Activated naive CD4-positive, alpha-beta T cell treated with anti-CD3 and anti-CD28 coated beads for 36 hours (primary cell): Measurements from ENCODE around the gene AGTPBP1. TPM values are rescaled to one million over a fixed set of nuclear protein-coding genes. Genes with fewer than 3 reads are reported as not detected.

ENCODE experiments used
- CTCF ChIA-PET: fragments of 350-600 bp; sonication (Branson Sonifier 250); formaldehyde crosslinking; loops from one replicate; lab custom pipeline; 2021; ENCODE audit warnings: antibody characterized with exemption; lab: Charles Lee
- DNase-seq: peaks from one replicate; pipeline ENCODE4 v3.0.0-alpha.2; 2020
- H3K27ac Mint-ChIP-seq: one replicate; pipeline ENCODE4 v1.8.0; 2021; ENCODE audit warnings: mild to moderate bottlenecking, mixed read lengths
- H3K27me3 Mint-ChIP-seq: one replicate; pipeline ENCODE4 v1.8.0; 2021; ENCODE audit warnings: low read depth, mixed read lengths
- H3K36me3 Mint-ChIP-seq: one replicate; pipeline ENCODE4 v1.8.0; 2021; ENCODE audit warnings: low read depth, mixed read lengths
- H3K4me1 Mint-ChIP-seq: one replicate; pipeline ENCODE4 v1.8.0; 2021; ENCODE audit warnings: low read depth, mixed read lengths
- H3K4me3 Mint-ChIP-seq: one replicate; pipeline ENCODE4 v1.8.0; 2021; ENCODE audit warnings: mild to moderate bottlenecking, moderate library complexity, mixed read lengths
- H3K9me3 Mint-ChIP-seq: one replicate; pipeline ENCODE4 v1.8.0; 2021; ENCODE audit warnings: mixed read lengths
- intact Hi-C: fragments of 100-400 bp; cut with micrococcal nuclease; formaldehyde crosslinking; loops from one replicate; pipeline ENCODE4 v1.15.1; 2023
- total RNA-seq, 2 experiments: library from RNA; stranded (reverse); gene quantifications; one replicate each; pipeline ENCODE4 v1.2.3, GENCODE V29; 2021

AGTPBP1 gene
- total RNA-seq, 2 experiments from 2014 or later, result 37.6 to 39.0 TPM

GRCh38 chr9:85553475-85553874, 188.3 kb downstream of the AGTPBP1 start:
- intact Hi-C loops, result no loop called here
- no peaks in the 10 kb centered on the region for H3K9me3 Mint-ChIP-seq
- CTCF ChIA-PET, result no interaction called here
- no peak overlapping the region for H3K4me3 Mint-ChIP-seq
- DNase-seq, result no peak
- peaks cover 8% of the 10 kb centered on the region for H3K36me3 Mint-ChIP-seq
- no peaks in the 10 kb centered on the region for H3K27me3 Mint-ChIP-seq
- no peak overlapping the region for H3K27ac Mint-ChIP-seq
- H3K4me1 Mint-ChIP-seq, result peaks cover 4% of the 10 kb centered on the region

DNA sequence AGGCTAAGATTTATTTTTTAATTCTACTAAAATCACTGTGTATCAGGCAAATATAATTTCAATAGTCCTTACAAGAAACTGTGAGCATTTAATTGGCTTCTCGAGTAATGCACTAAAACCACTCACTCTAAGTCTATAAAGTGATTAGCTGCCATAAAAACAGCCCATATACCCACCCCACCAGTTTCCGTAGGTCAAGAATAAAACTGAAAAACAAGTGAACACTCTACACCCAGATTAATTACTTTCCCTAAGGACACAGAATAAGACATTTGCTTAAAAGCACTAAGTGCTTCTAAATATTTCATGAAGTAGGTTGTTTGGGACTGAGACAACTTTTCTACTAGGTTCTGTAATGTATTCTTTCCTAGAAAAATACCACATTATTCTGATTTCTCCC, 194.2 kb downstream of the AGTPBP1 start:
- CTCF ChIA-PET, result no interaction called here
- H3K27ac Mint-ChIP-seq, result no peak overlapping the region
- intact Hi-C loops, result no loop called here

GRCh38 chr9:85543196-85543595, 198.6 kb downstream of the AGTPBP1 start:
- no peaks in the 10 kb centered on the region for H3K27me3 Mint-ChIP-seq
- no peak overlapping the region for H3K27ac Mint-ChIP-seq
- H3K4me1 Mint-ChIP-seq, result peaks cover 6% of the 10 kb centered on the region
- H3K4me3 Mint-ChIP-seq, result no peak overlapping the region
- no peaks in the 10 kb centered on the region for H3K36me3 Mint-ChIP-seq
- no peaks in the 10 kb centered on the region for H3K9me3 Mint-ChIP-seq
- intact Hi-C loops, result no loop called here
- CTCF ChIA-PET, result no interaction called here
- DNase-seq, result no peak

More for the DNA sequence above, 194.2 kb downstream of the AGTPBP1 start:
- DNase-seq, result no peak
- H3K9me3 Mint-ChIP-seq, result no peaks in the 10 kb centered on the region
- H3K36me3 Mint-ChIP-seq, result peaks cover 5% of the 10 kb centered on the region
- H3K4me1 Mint-ChIP-seq, result no peaks in the 10 kb centered on the region
- no peak overlapping the region for H3K4me3 Mint-ChIP-seq
- H3K27me3 Mint-ChIP-seq, result no peaks in the 10 kb centered on the region

DNA sequence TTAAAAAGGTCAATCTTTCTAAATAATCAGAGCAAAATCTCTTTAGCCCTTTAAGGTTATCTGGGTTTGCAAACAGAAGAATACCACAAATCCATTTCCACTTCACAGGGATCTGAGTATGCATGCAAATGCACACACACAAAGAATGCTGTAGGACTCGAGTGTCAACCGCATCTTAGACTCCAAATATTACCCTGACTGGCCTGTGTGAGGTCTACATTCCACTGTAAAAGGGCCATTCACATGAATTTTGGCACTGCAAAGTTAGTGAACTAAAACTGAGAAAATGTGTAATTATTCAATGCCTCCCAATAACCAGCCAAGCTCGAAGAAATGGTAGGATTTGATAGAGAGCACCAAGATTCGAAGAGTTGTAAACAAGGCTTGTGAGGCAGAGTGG, 199.9 kb downstream of the AGTPBP1 start:
- H3K36me3 Mint-ChIP-seq, result no peaks in the 10 kb centered on the region
- no peaks in the 10 kb centered on the region for H3K9me3 Mint-ChIP-seq
- CTCF ChIA-PET, result no interaction called here
- H3K4me3 Mint-ChIP-seq, result no peak overlapping the region
- intact Hi-C loops, result no loop called here
- H3K4me1 Mint-ChIP-seq, result peaks cover 6% of the 10 kb centered on the region
- H3K27me3 Mint-ChIP-seq, result no peaks in the 10 kb centered on the region
- no peak overlapping the region for H3K27ac Mint-ChIP-seq
- DNase-seq, result no peak

DNA sequence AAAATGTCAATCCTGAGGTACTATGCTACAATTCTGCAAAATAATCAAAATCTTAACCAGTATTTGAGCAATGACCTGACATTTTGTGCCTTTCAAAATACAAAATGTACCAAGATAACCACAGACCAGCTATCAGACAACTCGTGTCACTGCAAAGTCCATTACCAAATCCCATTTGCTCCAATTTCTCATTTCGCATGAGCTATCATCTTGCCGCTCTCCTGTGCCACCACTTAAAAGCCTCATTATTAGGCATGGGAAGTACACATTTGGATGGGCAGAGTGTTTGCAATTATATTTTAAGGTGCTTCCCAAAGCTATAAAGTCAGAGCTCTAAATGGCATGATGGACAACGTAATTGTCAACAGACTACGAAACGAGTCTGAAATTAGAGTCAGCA, 205.2 kb downstream of the AGTPBP1 start:
- intact Hi-C loops, result no loop called here
- no peak for DNase-seq
- H3K4me1 Mint-ChIP-seq, result peaks cover 6% of the 10 kb centered on the region
- H3K9me3 Mint-ChIP-seq, result no peaks in the 10 kb centered on the region
- CTCF ChIA-PET, result interaction anchor here (1.3 kb wide), 1 partner anchor 73 kb away, joined by 3 read pairs; no protein-coding TSS in a partner anchor
- no peak overlapping the region for H3K4me3 Mint-ChIP-seq
- H3K36me3 Mint-ChIP-seq, result no peaks in the 10 kb centered on the region
- H3K27ac Mint-ChIP-seq, result no peak overlapping the region
- H3K27me3 Mint-ChIP-seq, result no peaks in the 10 kb centered on the region

- no peak for DNase-seq
- H3K36me3 Mint-ChIP-seq, result no peaks in the 10 kb centered on the region
- H3K4me1 Mint-ChIP-seq, result peaks cover 6% of the 10 kb centered on the region
- no peak overlapping the region for H3K27ac Mint-ChIP-seq
- no peaks in the 10 kb centered on the region for H3K27me3 Mint-ChIP-seq
- intact Hi-C loops, result no loop called here
- no peak overlapping the region for H3K4me3 Mint-ChIP-seq
- CTCF ChIA-PET, result interaction anchor here (1.3 kb wide), 1 partner anchor 74 kb away, joined by 3 read pairs; no protein-coding TSS in a partner anchor
- no peaks in the 10 kb centered on the region for H3K9me3 Mint-ChIP-seq
Measured at GRCh38 chr9:85536076-85536475, 205.7 kb downstream of the AGTPBP1 start.

DNA sequence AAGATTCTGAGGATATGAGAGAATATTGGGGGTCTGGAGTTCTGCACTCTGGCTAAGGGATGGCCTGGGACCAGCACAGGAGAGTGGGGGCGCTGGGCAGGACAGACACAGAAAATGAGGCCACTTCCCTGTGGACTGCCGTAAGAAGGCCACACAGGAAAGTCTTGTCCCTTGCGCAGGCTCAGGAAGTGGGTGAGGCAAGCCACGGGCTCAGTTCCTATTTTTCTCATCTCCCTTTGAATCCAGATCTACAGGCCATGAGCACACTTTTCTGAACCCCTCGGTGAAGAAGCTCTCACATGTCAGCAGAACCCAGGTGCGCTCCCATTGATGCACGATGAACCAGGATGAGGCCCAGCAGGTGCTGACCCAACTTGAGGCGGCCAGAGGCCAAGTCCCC, 207.4 kb downstream of the AGTPBP1 start:
- Mint-ChIP-seq H3K27ac (no peak overlapping the region), H3K9me3 (no peaks in the 10 kb centered on the region), H3K27me3 (no peaks in the 10 kb centered on the region), H3K4me1 (peaks cover 4% of the 10 kb centered on the region), H3K4me3 (no peak overlapping the region), H3K36me3 (no peaks in the 10 kb centered on the region)
- intact Hi-C loops, result no loop called here
- CTCF ChIA-PET, result no interaction called here
- DNase-seq, result no peak

DNA sequence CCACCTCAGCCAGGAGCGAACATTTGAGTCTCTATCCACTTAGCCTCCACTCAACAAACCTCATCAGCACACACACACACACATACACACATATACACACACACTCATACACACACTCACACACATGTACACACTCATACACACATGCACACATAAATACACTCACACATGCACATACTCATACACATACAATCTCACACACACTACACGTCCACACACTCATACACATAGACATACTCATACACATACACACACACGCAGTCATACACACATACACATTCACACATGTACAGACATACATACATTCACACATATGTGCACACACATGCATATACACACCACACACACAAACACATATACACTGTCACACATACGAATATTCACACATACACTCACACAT, 208.2 kb downstream of the AGTPBP1 start:
- Mint-ChIP-seq H3K36me3 (no peaks in the 10 kb centered on the region), H3K4me1 (no peaks in the 10 kb centered on the region), H3K27ac (no peak overlapping the region), H3K27me3 (no peaks in the 10 kb centered on the region), H3K4me3 (no peak overlapping the region), H3K9me3 (no peaks in the 10 kb centered on the region)
- DNase-seq, result no peak
- intact Hi-C loops, result no loop called here
- CTCF ChIA-PET, result no interaction called here

DNA sequence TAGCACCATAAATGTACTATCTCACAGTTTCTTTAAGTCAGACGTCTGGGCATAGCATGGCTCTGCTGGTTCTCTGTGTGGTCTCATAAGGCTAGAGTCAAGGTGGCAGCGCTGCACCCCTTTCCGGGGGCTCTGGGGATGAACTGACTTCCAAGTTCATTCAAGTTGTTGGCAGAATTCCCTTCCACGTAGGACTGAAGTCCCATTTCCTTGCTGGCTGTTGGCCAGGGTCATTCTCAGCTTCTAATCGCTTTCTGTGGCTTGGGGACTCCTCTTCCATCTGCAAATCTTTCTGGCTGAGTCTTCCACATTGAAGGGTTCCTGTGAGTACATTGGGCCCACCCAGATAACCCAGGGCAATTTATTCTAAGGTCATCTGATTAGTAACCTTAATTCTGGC, 211.0 kb downstream of the AGTPBP1 start:
- intact Hi-C loops, result no loop called here
- Mint-ChIP-seq H3K4me3 (no peak overlapping the region), H3K9me3 (no peaks in the 10 kb centered on the region), H3K27me3 (peaks cover 1% of the 10 kb centered on the region), H3K27ac (no peak overlapping the region), H3K36me3 (no peaks in the 10 kb centered on the region), H3K4me1 (no peaks in the 10 kb centered on the region)
- CTCF ChIA-PET, result no interaction called here
- no peak for DNase-seq

DNA sequence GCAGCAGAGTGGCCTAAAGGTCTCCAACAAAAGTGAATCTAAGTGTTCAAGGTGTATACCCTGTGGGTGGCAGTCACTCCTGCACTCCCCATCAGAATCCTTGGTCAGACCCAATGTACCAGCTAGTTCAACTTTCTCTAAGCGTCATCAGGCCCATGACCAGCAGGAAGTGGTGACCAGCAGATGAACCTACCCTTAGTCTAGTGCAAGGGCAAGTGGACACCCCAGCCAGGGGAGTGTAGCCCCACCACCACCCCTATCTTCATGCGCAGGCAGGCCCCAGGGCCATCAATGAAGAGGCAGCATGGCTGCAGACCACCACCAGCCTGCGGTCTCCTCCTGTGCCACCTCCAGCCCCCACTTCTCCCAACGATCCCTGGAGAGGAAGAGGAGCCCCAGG, 213.1 kb downstream of the AGTPBP1 start:
- H3K4me1 Mint-ChIP-seq, result no peaks in the 10 kb centered on the region
- no peak overlapping the region for H3K27ac Mint-ChIP-seq
- no peak overlapping the region for H3K4me3 Mint-ChIP-seq
- no peaks in the 10 kb centered on the region for H3K36me3 Mint-ChIP-seq
- no peaks in the 10 kb centered on the region for H3K9me3 Mint-ChIP-seq
- intact Hi-C loops, result no loop called here
- peaks cover 14% of the 10 kb centered on the region for H3K27me3 Mint-ChIP-seq
- DNase-seq, result no peak
- CTCF ChIA-PET, result no interaction called here

DNA sequence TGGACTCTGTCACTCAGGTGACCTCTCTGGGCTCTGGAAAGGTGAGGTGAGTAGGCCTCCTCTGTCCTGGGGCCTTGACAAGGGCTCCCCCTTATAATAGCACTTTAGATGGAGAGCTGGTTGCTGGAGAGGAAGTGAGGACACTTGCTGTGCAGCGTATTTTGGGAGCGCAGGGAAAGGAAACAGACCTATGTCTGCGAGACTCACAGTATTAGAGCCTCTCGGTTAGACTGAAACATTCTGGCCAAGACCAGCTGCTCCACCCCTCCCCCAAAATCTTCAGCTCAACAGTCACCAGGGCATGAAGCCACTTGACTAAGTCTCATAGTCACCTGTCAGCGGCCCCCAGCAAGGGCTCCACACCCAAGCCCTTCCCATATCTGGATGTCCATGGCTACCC, 213.6 kb downstream of the AGTPBP1 start:
- H3K4me1 Mint-ChIP-seq, result no peaks in the 10 kb centered on the region
- H3K27me3 Mint-ChIP-seq, result peaks cover 18% of the 10 kb centered on the region
- intact Hi-C loops, result no loop called here
- no peak overlapping the region for H3K4me3 Mint-ChIP-seq
- H3K36me3 Mint-ChIP-seq, result no peaks in the 10 kb centered on the region
- no peaks in the 10 kb centered on the region for H3K9me3 Mint-ChIP-seq
- no peak overlapping the region for H3K27ac Mint-ChIP-seq
- DNase-seq, result no peak
- CTCF ChIA-PET, result no interaction called here

- Mint-ChIP-seq H3K27ac (no peak overlapping the region), H3K4me1 (peaks cover under 1% of the 10 kb centered on the region), H3K36me3 (no peaks in the 10 kb centered on the region), H3K27me3 (peaks cover 25% of the 10 kb centered on the region), H3K9me3 (no peaks in the 10 kb centered on the region), H3K4me3 (no peak overlapping the region)
- intact Hi-C loops, result no loop called here
- no peak for DNase-seq
- CTCF ChIA-PET, result no interaction called here
Measured at GRCh38 chr9:85527331-85528020, 214.3 kb downstream of the AGTPBP1 start.

DNA sequence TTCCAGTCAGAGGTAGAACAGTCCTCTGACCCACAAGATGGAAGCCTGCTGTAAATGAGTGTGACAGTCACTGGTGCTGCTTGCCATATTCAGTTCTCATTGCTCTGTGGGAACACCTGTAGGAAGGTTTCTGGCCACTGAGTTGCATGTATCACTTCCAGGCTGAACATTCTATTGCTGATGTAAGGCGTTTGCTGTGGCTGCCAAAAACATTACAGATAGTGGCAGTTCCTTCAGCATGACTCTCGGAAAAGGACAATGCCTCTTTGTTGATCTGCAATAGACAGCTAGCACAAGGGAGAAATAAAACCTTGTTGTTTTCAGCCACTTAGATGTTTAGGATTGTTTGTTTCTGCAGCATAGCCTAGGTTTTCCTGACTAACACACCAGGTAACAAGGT, 217.2 kb downstream of the AGTPBP1 start:
- CTCF ChIA-PET, result no interaction called here
- intact Hi-C loops, result no loop called here
- Mint-ChIP-seq H3K27me3 (peaks cover 37% of the 10 kb centered on the region), H3K4me3 (no peak overlapping the region), H3K9me3 (no peaks in the 10 kb centered on the region), H3K4me1 (peaks cover 3% of the 10 kb centered on the region), H3K27ac (no peak overlapping the region), H3K36me3 (no peaks in the 10 kb centered on the region)
- no peak for DNase-seq
